Measurements from ENCODE around the gene GPR171. TPM values are rescaled to one million over a fixed set of nuclear protein-coding genes. Genes with fewer than 3 reads are reported as not detected.

GPR171 gene
- total RNA-seq, 4 donors from 2014 or later: 0.56 TPM; not detected in 3

- DNase-seq (no peak), ATAC-seq (no peak)
- H3K36me3 ChIP-seq: no peaks in the 10 kb centered on the region
- TF ChIP-seq CTCF (IDR thresholded peaks at IDR 0.05 in 4 of 5, conservative IDR thresholded peaks at IDR 0.05 in 1 of 5): no peak
- no peak for TF ChIP-seq POLR2A (IDR thresholded peaks at IDR 0.05)
- no peak overlapping the region for H3K4me3 ChIP-seq
- intact Hi-C loops (cut with DNase I; ENCODE audit: low total_unique reads): loop anchor here (10.0 kb wide), 1 partner anchor 609 kb away; no protein-coding TSS in a partner anchor
- H3K27me3 ChIP-seq: no peaks in the 10 kb centered on the region
- H3K4me1 ChIP-seq: peaks cover 10 to 20% of the 10 kb centered on the region in 2 donors
- H3K27ac ChIP-seq: peak overlapping the region; percentile 64 to 78 (median 70)
- H3K9me3 ChIP-seq: no peaks in the 10 kb centered on the region
- in situ Hi-C loops (cut with MboI; ENCODE audit: low sequenced_read_pairs in 4 of 4): loop anchor here in 2 of 4 donors (5.0 to 10.0 kb wide), 4 partner anchors 52 to 59 kb away; partner anchors contain the start of gene P2RY14 (in 1 of the 2)
Measured at GRCh38 chr3:151225040-151225975, 22.3 kb upstream of the GPR171 start.

- ATAC-seq: no peak
- no peaks in the 10 kb centered on the region for H3K27me3 ChIP-seq
- in situ Hi-C loops (cut with MboI; ENCODE audit: low sequenced_read_pairs in 4 of 4) (loop anchor here in 1 of 4 donors (10.0 kb wide), 1 partner anchor 60 kb away; no protein-coding TSS in a partner anchor), intact Hi-C loops (cut with DNase I; ENCODE audit: low total_unique reads) (loop anchor here (10.0 kb wide), 1 partner anchor 610 kb away; no protein-coding TSS in a partner anchor)
- peaks cover 10 to 21% of the 10 kb centered on the region in 2 donors for H3K4me1 ChIP-seq
- H3K36me3 ChIP-seq: no peaks in the 10 kb centered on the region
- TF ChIP-seq POLR2A (IDR thresholded peaks at IDR 0.05): no peak
- TF ChIP-seq CTCF (IDR thresholded peaks at IDR 0.05 in 4 of 5, conservative IDR thresholded peaks at IDR 0.05 in 1 of 5): no peak
- no peaks in the 10 kb centered on the region for H3K9me3 ChIP-seq
- no peak for DNase-seq
- peak overlapping the region in 1 of 4 donors; percentile 66 for H3K27ac ChIP-seq
- no peak overlapping the region for H3K4me3 ChIP-seq
Measured at GRCh38 chr3:151224268-151224866, 21.4 kb upstream of the GPR171 start.

GRCh38 chr3:151219056-151219455 is 16.0 kb upstream of the GPR171 start:
- no peaks in the 10 kb centered on the region for H3K9me3 ChIP-seq
- DNase-seq (no peak), ATAC-seq (peak; percentile 91 to 97)
- H3K36me3 ChIP-seq: no peaks in the 10 kb centered on the region
- H3K27me3 ChIP-seq: no peaks in the 10 kb centered on the region
- H3K4me3 ChIP-seq: no peak overlapping the region
- H3K27ac ChIP-seq: peak overlapping the region in 3 of 4 donors; percentile 26 to 34 (median 30)
- intact Hi-C loops (cut with DNase I; ENCODE audit: low total_unique reads): no loop called here
- in situ Hi-C loops (cut with MboI; ENCODE audit: low sequenced_read_pairs in 4 of 4): no loop called here
- peaks cover 0 to 15% of the 10 kb centered on the region in 2 donors for H3K4me1 ChIP-seq
- TF ChIP-seq POLR2A (IDR thresholded peaks at IDR 0.05): no peak
- TF ChIP-seq CTCF (IDR thresholded peaks at IDR 0.05 in 4 of 5, conservative IDR thresholded peaks at IDR 0.05 in 1 of 5): no peak

GRCh38 chr3:151218136-151218535 is 15.1 kb upstream of the GPR171 start:
- TF ChIP-seq POLR2A (IDR thresholded peaks at IDR 0.05): no peak
- no peak for TF ChIP-seq CTCF (IDR thresholded peaks at IDR 0.05 in 4 of 5, conservative IDR thresholded peaks at IDR 0.05 in 1 of 5)
- no peak overlapping the region for H3K4me3 ChIP-seq
- no peaks in the 10 kb centered on the region for H3K9me3 ChIP-seq
- no peaks in the 10 kb centered on the region for H3K36me3 ChIP-seq
- no peak for DNase-seq
- intact Hi-C loops (cut with DNase I; ENCODE audit: low total_unique reads): no loop called here
- no peak for ATAC-seq
- H3K27ac ChIP-seq: no peak overlapping the region
- in situ Hi-C loops (cut with MboI; ENCODE audit: low sequenced_read_pairs in 4 of 4): no loop called here
- H3K27me3 ChIP-seq: no peaks in the 10 kb centered on the region
- peaks cover 0 to 15% of the 10 kb centered on the region in 2 donors for H3K4me1 ChIP-seq

Measured in gastrocnemius medialis (tissue), 4 donors.